Fibroblast of lung (primary cell): Measurements from ENCODE around the gene HOXB5. TPM values are rescaled to one million over a fixed set of nuclear protein-coding genes. Genes with fewer than 3 reads are reported as not detected.

Source experiments
- DNase-seq, 2 donors: peaks; one replicate each; pipeline versions ENCODE4 v3.0.0 to v3.0.0-alpha.2; 2010; ENCODE audit warnings: low read depth in 2 of 2
- H2AFZ ChIP-seq: 2 replicates; pipeline ENCODE4 v1.5.1; 2012; ENCODE audit warnings: low read length, control low read depth, inconsistent platforms
- H3K27ac ChIP-seq: 2 replicates; pipeline ENCODE4 v1.5.1; 2011; ENCODE audit warnings: low read length, control low read depth; ENCODE audit not compliant: insufficient read depth
- H3K27me3 ChIP-seq: 2 replicates; pipeline ENCODE4 v1.5.1; 2011; ENCODE audit warnings: mild to moderate bottlenecking, low read length; ENCODE audit not compliant: control insufficient read depth, insufficient read depth
- H3K36me3 ChIP-seq: 2 replicates; pipeline ENCODE4 v1.5.1; 2011; ENCODE audit warnings: low read length; ENCODE audit not compliant: control insufficient read depth, insufficient read depth
- H3K4me1 ChIP-seq: 2 replicates; pipeline ENCODE4 v1.5.1; 2011; ENCODE audit warnings: low read length; ENCODE audit not compliant: control insufficient read depth, insufficient read depth; ENCODE audit errors: extremely low read depth
- H3K4me2 ChIP-seq: 2 replicates; pipeline ENCODE4 v1.5.1; 2011; ENCODE audit warnings: low read length, control low read depth; ENCODE audit not compliant: insufficient read depth; ENCODE audit errors: extremely low read depth
- H3K4me3 ChIP-seq, 4 experiments: fragments of 200-600 bp in 1 of 4; sonication (generic) in 1 of 4; replicated peaks in 1 of 4; 2 replicates each; pipeline ENCODE4 v1.5.1; 2011 to 2016; ENCODE audit warnings: low read length in 4 of 4, low read depth in 3 of 4, mild to moderate bottlenecking in 3 of 4, control low read depth in 2 of 4, inconsistent platforms in 1 of 4, mixed read lengths in 1 of 4; ENCODE audit not compliant: insufficient read depth in 1 of 4; ENCODE audit errors: control extremely low read depth in 1 of 4
- H3K79me2 ChIP-seq: 2 replicates; pipeline ENCODE4 v1.5.1; 2012; ENCODE audit warnings: mild to moderate bottlenecking, low read length, inconsistent platforms; ENCODE audit not compliant: control insufficient read depth, insufficient read depth
- H3K9ac ChIP-seq: 2 replicates; pipeline ENCODE4 v1.5.1; 2011; ENCODE audit warnings: mild to moderate bottlenecking, low read length, control low read depth; ENCODE audit not compliant: insufficient read depth
- H3K9me3 ChIP-seq: 2 replicates; pipeline ENCODE4 v1.5.1; 2012; ENCODE audit warnings: low read depth, low read length; ENCODE audit not compliant: control insufficient read depth, insufficient read depth
- H4K20me1 ChIP-seq: 2 replicates; pipeline ENCODE4 v1.5.1; 2011; ENCODE audit warnings: low read length; ENCODE audit not compliant: control insufficient read depth, insufficient read depth; ENCODE audit errors: extremely low read depth
- EZH2 ChIP-seq: IDR thresholded peaks from 2 replicates; pipeline ENCODE4 v1.5.1; 2012; ENCODE audit warnings: low read length, control low read depth, mild to moderate bottlenecking; ENCODE audit errors: missing control alignments
- polyA plus RNA-seq, 2 donors: library from polyadenylated mRNA; depleted of rRNA in 1 of 2; stranded (reverse) in 1 of 2; unstranded in 1 of 2; fragments of >200 nt; gene quantifications; 2 replicates each; pipeline ENCODE4 v1.2.1, GENCODE V29; 2011 to 2012; ENCODE audit warnings: missing spikeins in 1 of 2
- total RNA-seq: library from RNA; depleted of rRNA; stranded (reverse); fragments of >200 nt; gene quantifications from 2 replicates; pipeline ENCODE4 v1.2.1, GENCODE V29; 2014
- TF ChIP-seq, protein P1 (sequence below), 2 donors: IDR thresholded peaks in 1 of 2; conservative IDR thresholded peaks in 1 of 2; 1 replicate in 1 of 2; 2 replicates in 1 of 2; pipeline ENCODE4 v1.5.1; 2011 to 2012; ENCODE audit warnings: low read length in 2 of 2, control low read depth in 1 of 2, inconsistent platforms in 1 of 2, low read depth in 1 of 2, mild to moderate bottlenecking in 1 of 2

The HOXB5 gene
- total and polyA plus RNA-seq, 2 donors (not counting 1 experiment from before 2014, with no cell fraction given), result 2.1 to 9.4 TPM

DNA sequence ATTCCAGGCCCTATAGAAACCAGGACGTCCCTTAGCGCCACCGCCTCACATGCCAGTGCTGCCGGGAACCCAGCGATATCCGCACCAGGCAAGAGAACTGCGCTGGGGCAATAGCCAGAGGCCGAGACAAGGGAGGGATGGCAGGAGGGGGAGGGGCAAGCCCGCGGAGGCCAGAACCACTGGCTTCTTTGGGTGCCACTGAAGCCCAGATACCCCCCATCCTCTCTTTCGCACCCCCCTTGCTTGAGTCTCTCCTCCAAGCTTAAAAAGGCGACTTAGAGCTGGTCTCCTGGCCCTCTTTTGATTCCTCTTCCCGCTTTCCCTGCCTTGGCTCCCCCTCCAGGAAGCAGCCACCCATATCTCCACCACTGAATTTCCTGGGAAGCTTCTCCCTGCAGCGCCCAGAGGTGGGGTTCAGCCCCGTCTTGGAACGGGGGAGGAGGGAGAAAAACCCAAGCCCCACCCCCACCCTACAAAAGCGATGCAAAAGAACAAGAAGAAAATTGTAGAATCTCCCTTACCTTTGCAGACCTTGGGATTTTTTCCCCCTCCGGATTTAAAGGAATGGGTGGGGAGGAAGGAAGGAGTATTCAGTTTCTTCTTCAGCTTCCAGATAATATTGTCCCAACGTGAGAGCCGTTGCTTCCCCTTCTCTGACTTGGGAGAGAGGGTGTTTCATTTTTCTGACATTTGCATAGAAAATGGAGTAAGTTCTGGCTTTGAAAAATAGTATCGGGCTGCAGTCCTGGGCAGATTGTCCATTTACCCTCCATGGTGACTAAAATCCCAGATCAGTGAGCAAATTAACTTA, 10.6 kb upstream of the HOXB5 start:
- no peaks in the 10 kb centered on the region for H3K9me3 ChIP-seq
- H4K20me1 ChIP-seq, result no peaks in the 10 kb centered on the region
- no peak for TF ChIP-seq EZH2
- TF ChIP-seq, protein P1, sequence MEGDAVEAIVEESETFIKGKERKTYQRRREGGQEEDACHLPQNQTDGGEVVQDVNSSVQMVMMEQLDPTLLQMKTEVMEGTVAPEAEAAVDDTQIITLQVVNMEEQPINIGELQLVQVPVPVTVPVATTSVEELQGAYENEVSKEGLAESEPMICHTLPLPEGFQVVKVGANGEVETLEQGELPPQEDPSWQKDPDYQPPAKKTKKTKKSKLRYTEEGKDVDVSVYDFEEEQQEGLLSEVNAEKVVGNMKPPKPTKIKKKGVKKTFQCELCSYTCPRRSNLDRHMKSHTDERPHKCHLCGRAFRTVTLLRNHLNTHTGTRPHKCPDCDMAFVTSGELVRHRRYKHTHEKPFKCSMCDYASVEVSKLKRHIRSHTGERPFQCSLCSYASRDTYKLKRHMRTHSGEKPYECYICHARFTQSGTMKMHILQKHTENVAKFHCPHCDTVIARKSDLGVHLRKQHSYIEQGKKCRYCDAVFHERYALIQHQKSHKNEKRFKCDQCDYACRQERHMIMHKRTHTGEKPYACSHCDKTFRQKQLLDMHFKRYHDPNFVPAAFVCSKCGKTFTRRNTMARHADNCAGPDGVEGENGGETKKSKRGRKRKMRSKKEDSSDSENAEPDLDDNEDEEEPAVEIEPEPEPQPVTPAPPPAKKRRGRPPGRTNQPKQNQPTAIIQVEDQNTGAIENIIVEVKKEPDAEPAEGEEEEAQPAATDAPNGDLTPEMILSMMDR (conservative IDR thresholded peaks at IDR 0.05 in 1 of 2, IDR thresholded peaks at IDR 0.05 in 1 of 2; ENCODE audit: low read depth in 1 of 2, low read length in 2 of 2), result no peak
- no peaks in the 10 kb centered on the region for H3K27me3 ChIP-seq
- no peak overlapping the region for H2AFZ ChIP-seq
- peak overlapping the region; percentile 35 for H3K9ac ChIP-seq
- no peak overlapping the region for H3K27ac ChIP-seq
- DNase-seq, result no peak
- H3K4me2 ChIP-seq, result peak overlapping the region; percentile 11
- peak overlapping the region; percentile 7 to 55 (median 34) for H3K4me3 ChIP-seq
- H3K79me2 ChIP-seq, result peaks cover 49% of the 10 kb centered on the region
- H3K4me1 ChIP-seq, result peaks cover 4% of the 10 kb centered on the region
- H3K36me3 ChIP-seq, result peaks cover 6% of the 10 kb centered on the region

- Histone ChIP-seq H2AFZ (no peak overlapping the region), H3K27ac (no peak overlapping the region), H3K9me3 (no peaks in the 10 kb centered on the region), H3K36me3 (peaks cover 4% of the 10 kb centered on the region), H3K27me3 (no peaks in the 10 kb centered on the region), H3K4me2 (no peak overlapping the region), H3K4me3 (peak overlapping the region in 1 of 4 experiments; percentile 43), H4K20me1 (no peaks in the 10 kb centered on the region), H3K9ac (no peak overlapping the region), H3K79me2 (peaks cover 66% of the 10 kb centered on the region), H3K4me1 (peaks cover 2% of the 10 kb centered on the region)
- TF ChIP-seq EZH2, result no peak
- TF ChIP-seq, protein P1 (conservative IDR thresholded peaks at IDR 0.05 in 1 of 2, IDR thresholded peaks at IDR 0.05 in 1 of 2; ENCODE audit: low read depth in 1 of 2, low read length in 2 of 2), result no peak
- DNase-seq, result no peak
Observed at GRCh38 chr17:48601539-48602425, 8.2 kb upstream of the HOXB5 start.

GRCh38 chr17:48601207-48601538, 7.6 kb upstream of the HOXB5 start:
- Histone ChIP-seq H3K27ac (no peak overlapping the region), H3K27me3 (no peaks in the 10 kb centered on the region), H3K9ac (no peak overlapping the region), H3K36me3 (peaks cover 2% of the 10 kb centered on the region), H4K20me1 (no peaks in the 10 kb centered on the region), H3K4me2 (no peak overlapping the region), H3K4me1 (peaks cover 2% of the 10 kb centered on the region), H2AFZ (no peak overlapping the region), H3K9me3 (no peaks in the 10 kb centered on the region), H3K4me3 (no peak overlapping the region), H3K79me2 (peaks cover 73% of the 10 kb centered on the region)
- no peak for DNase-seq
- TF ChIP-seq EZH2, result no peak
- TF ChIP-seq, protein P1 (conservative IDR thresholded peaks at IDR 0.05 in 1 of 2, IDR thresholded peaks at IDR 0.05 in 1 of 2; ENCODE audit: low read depth in 1 of 2, low read length in 2 of 2), result no peak
